Smooth muscle cell (in vitro differentiated cells): ENCODE measurements around the gene C1RL. TPM values are rescaled to one million over a fixed set of nuclear protein-coding genes. Genes with fewer than 3 reads are reported as not detected.

Source experiments
- DNase-seq: peaks from one replicate; lab custom pipeline; 2025; ENCODE audit not compliant: unreplicated experiment; lab: John Stamatoyannopoulos, UW
- H2AFZ ChIP-seq: fragments of 200-600 bp; sonication (generic); 2 replicates; pipeline ENCODE4 v1.6.0; 2016; ENCODE audit warnings: antibody characterized with exemption, low read depth, mild to moderate bottlenecking
- H3F3A ChIP-seq: fragments of 200-600 bp; sonication (generic); 2 replicates; pipeline ENCODE4 v1.6.0; 2017; ENCODE audit warnings: antibody characterized with exemption, low read depth
- H3K27ac ChIP-seq: fragments of 200-600 bp; sonication (generic); 2 replicates; pipeline ENCODE4 v1.5.1; 2016; ENCODE audit warnings: low read depth, mild to moderate bottlenecking
- H3K27me3 ChIP-seq: fragments of 200-600 bp; sonication (generic); 2 replicates; pipeline ENCODE4 v1.6.1; 2016; ENCODE audit warnings: low read depth, mild to moderate bottlenecking
- H3K36me3 ChIP-seq: fragments of 200-600 bp; sonication (generic); 2 replicates; pipeline ENCODE4 v1.5.1; 2016; ENCODE audit warnings: low read depth
- H3K4me1 ChIP-seq: fragments of 200-600 bp; sonication (generic); 2 replicates; pipeline ENCODE4 v1.5.1; 2016; ENCODE audit warnings: low read depth
- H3K4me2 ChIP-seq: fragments of 200-600 bp; sonication (generic); 2 replicates; pipeline ENCODE4 v1.6.0; 2016; ENCODE audit warnings: mild to moderate bottlenecking
- H3K4me3 ChIP-seq: fragments of 200-600 bp; sonication (generic); 2 replicates; pipeline ENCODE4 v1.5.1; 2016; ENCODE audit warnings: mild to moderate bottlenecking
- H3K79me2 ChIP-seq: fragments of 200-600 bp; sonication (generic); 2 replicates; pipeline ENCODE4 v1.6.0; 2016; ENCODE audit warnings: low read depth, mild to moderate bottlenecking
- H3K9ac ChIP-seq: fragments of 200-600 bp; sonication (generic); 2 replicates; pipeline ENCODE4 v1.6.0; 2016; ENCODE audit warnings: low read depth
- H3K9me3 ChIP-seq: fragments of 200-600 bp; sonication (generic); replicated peaks from 2 replicates; pipeline ENCODE4 v1.5.1; 2016; ENCODE audit warnings: low read depth
- H4K20me1 ChIP-seq: fragments of 200-600 bp; sonication (generic); 2 replicates; pipeline ENCODE4 v1.6.0; 2016; ENCODE audit warnings: low read depth
- WGBS: methylation state at CpG from one replicate; pipeline ENCODE4 v1.1.7; 2016; ENCODE audit warnings: low lambda C conversion rate; 5-methylcytosine and 5-hydroxymethylcytosine counted together
- polyA plus RNA-seq: library from polyadenylated mRNA; unstranded; fragments of >200 nt; fragmentation: Nextera tagmentation; extraction: Ambion mirVana; gene quantifications from 2 replicates; pipeline ENCODE4 v1.2.1, GENCODE V29; 2016
- total RNA-seq: library from RNA; depleted of rRNA; stranded (reverse); fragments of >200 nt; gene quantifications from 2 replicates; pipeline ENCODE4 v1.2.3, GENCODE V29; 2014
- TF ChIP-seq, protein P1 (sequence below): fragments of 200-600 bp; sonication (generic); IDR thresholded peaks from 2 replicates; pipeline ENCODE4 v1.5.1; 2017; ENCODE audit warnings: borderline replicate concordance, mild to moderate bottlenecking, antibody characterized with exemption; ENCODE audit not compliant: insufficient read depth, poor library complexity, severe bottlenecking

Gene C1RL
- total and polyA plus RNA-seq, 2 experiments from 2014 or later = 8.7 to 21.1 TPM

DNA sequence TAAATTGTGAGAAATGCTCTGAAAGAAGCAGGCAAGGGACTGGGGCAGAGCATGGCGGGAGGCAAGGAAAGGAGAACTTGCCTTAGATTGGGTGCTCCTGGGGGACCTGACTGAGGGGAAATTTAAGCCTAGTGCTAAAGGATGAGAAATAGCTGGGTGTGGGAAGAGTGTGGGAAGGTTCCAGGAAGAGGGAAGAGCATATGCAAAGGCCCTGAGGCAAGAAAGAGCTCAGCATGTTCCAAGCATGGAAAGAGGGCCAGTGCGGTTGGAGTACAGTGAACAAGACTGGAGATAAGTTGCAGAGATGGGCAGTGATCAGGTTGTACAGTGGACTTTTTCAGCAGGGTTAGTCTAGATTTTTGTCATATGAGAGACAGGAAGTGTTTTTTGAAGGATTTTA is 30.2 kb upstream of the C1RL start:
- Histone ChIP-seq H3K27ac (no peak overlapping the region), H4K20me1 (no peaks in the 10 kb centered on the region), H3K4me2 (no peak overlapping the region), H3K79me2 (no peaks in the 10 kb centered on the region), H3F3A (no peaks in the 10 kb centered on the region), H3K4me3 (no peak overlapping the region), H3K27me3 (no peaks in the 10 kb centered on the region), H3K4me1 (no peaks in the 10 kb centered on the region), H2AFZ (no peak overlapping the region), H3K9me3 (no peaks in the 10 kb centered on the region), H3K9ac (no peak overlapping the region), H3K36me3 (no peaks in the 10 kb centered on the region)
- WGBS = 98% methylated on average over 2 of the region's 2 CpGs
- no peak for DNase-seq
- TF ChIP-seq, protein P1, sequence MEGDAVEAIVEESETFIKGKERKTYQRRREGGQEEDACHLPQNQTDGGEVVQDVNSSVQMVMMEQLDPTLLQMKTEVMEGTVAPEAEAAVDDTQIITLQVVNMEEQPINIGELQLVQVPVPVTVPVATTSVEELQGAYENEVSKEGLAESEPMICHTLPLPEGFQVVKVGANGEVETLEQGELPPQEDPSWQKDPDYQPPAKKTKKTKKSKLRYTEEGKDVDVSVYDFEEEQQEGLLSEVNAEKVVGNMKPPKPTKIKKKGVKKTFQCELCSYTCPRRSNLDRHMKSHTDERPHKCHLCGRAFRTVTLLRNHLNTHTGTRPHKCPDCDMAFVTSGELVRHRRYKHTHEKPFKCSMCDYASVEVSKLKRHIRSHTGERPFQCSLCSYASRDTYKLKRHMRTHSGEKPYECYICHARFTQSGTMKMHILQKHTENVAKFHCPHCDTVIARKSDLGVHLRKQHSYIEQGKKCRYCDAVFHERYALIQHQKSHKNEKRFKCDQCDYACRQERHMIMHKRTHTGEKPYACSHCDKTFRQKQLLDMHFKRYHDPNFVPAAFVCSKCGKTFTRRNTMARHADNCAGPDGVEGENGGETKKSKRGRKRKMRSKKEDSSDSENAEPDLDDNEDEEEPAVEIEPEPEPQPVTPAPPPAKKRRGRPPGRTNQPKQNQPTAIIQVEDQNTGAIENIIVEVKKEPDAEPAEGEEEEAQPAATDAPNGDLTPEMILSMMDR = no peak

DNA sequence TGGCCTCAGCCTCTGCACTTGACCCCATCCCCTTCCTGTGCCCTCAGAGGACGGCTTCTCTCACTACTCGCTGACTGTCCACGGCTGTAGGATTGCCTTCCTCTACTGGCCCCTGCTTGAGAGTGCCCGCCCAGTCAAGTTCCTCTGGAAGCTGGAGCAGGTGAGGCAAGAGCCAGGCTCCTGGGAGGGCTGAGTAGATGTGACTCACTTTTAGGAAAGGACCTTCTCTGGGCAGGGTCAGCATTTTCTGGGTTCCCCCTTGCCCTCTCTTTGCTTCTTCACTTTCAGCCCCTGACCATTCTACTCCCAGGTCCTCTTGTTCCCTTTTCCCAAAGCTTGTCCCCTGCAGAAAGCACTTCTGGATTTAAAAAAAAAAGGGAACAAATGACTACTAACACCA is 28.9 kb upstream of the C1RL start:
- TF ChIP-seq, protein P1 = no peak
- no peak overlapping the region for H3K4me2 ChIP-seq

DNA sequence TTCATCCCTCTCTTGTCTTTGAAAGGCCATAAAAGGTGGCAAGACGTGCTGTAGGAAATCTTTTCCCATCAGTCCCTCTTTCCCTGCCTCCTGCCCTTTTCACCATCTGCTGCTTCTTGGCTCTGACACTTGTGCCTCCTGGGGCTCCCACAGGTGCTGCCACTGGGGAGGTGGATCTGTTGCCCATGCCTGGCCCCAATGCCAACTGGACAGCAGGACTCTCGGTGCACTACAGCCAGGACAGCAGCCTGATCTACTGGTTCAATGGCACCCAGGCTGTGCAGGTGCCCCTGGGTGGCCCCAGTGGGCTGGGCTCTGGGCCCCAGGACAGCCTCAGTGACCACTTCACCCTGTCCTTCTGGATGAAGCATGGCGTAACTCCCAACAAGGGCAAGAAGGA is 27.7 kb upstream of the C1RL start:
- Histone ChIP-seq H4K20me1 (peaks cover 11% of the 10 kb centered on the region), H3K9ac (no peak overlapping the region), H3K9me3 (no peaks in the 10 kb centered on the region), H3K27ac (no peak overlapping the region), H3K27me3 (no peaks in the 10 kb centered on the region), H3K79me2 (no peaks in the 10 kb centered on the region), H3K4me3 (no peak overlapping the region), H2AFZ (no peak overlapping the region), H3K4me1 (no peaks in the 10 kb centered on the region), H3F3A (no peaks in the 10 kb centered on the region), H3K4me2 (no peak overlapping the region), H3K36me3 (no peaks in the 10 kb centered on the region)
- 94% methylated on average over 3 of the region's 3 CpGs for WGBS
- TF ChIP-seq, protein P1 = no peak
- DNase-seq = no peak

More for the DNA sequence above, 28.9 kb upstream of the C1RL start:
- no peaks in the 10 kb centered on the region for H4K20me1 ChIP-seq
- no peak overlapping the region for H3K27ac ChIP-seq
- no peaks in the 10 kb centered on the region for H3K36me3 ChIP-seq
- no peak overlapping the region for H3K9ac ChIP-seq
- H3K79me2 ChIP-seq = no peaks in the 10 kb centered on the region
- H3K4me3 ChIP-seq = no peak overlapping the region
- no peaks in the 10 kb centered on the region for H3K9me3 ChIP-seq
- no peaks in the 10 kb centered on the region for H3K27me3 ChIP-seq
- 85% methylated on average over 4 of the region's 4 CpGs for WGBS
- no peaks in the 10 kb centered on the region for H3F3A ChIP-seq
- H2AFZ ChIP-seq = no peak overlapping the region
- H3K4me1 ChIP-seq = no peaks in the 10 kb centered on the region
- DNase-seq = no peak

DNA sequence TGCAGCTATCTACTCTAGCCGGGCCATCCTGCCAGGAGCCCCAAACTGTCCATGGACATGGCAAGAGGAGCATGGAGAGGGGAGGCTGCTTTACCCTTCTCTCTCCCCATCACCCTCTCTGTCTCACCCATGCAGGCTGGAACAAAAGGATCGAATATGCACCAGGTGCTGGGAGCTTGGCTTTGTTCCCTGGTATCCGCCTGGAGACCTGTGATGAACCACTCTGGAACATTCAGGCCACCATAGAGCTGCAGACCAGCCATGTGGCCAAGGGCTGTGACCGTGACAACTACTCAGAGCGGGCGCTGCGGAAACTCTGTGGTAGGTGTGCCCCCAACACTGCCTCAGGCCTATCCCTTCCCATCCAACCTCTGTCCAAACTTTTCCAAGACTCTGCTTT is 27.1 kb upstream of the C1RL start:
- Histone ChIP-seq H3K27ac (no peak overlapping the region), H3K9me3 (no peaks in the 10 kb centered on the region), H3K36me3 (no peaks in the 10 kb centered on the region), H3K4me3 (no peak overlapping the region), H3F3A (no peaks in the 10 kb centered on the region), H3K79me2 (no peaks in the 10 kb centered on the region), H3K4me1 (no peaks in the 10 kb centered on the region), H2AFZ (no peak overlapping the region), H3K4me2 (no peak overlapping the region), H3K9ac (no peak overlapping the region), H3K27me3 (no peaks in the 10 kb centered on the region), H4K20me1 (peaks cover 11% of the 10 kb centered on the region)
- TF ChIP-seq, protein P1 = no peak
- WGBS = 96% methylated on average over 7 of the region's 7 CpGs
- DNase-seq = no peak
